Renal pelvis (tissue), 4 donors: Measurements from ENCODE around the gene TMEM235. TPM values are rescaled to one million over a fixed set of nuclear protein-coding genes. Genes with fewer than 3 reads are reported as not detected.
"Not testable (repeated sequence)": the region's sequence is repeated elsewhere in the genome, so short reads cannot be mapped to it uniquely, and the experiment has no call there.

Source experiments
- DNase-seq: peaks from one replicate; pipeline ENCODE4 v3.0.0-alpha.2; 2013
- polyA plus RNA-seq, 3 donors: library from polyadenylated mRNA; unstranded; fragments of 120-200 nt; gene quantifications; one replicate each; pipeline ENCODE4 v1.2.1, GENCODE V29; 2013; ENCODE audit not compliant: insufficient read length in 3 of 3

The TMEM235 gene
- polyA plus RNA-seq, 3 donors = not detected

- no peak for DNase-seq
These were observed 6.1 kb downstream of the TMEM235 start for GRCh38 chr17:78237401-78238012.

GRCh38 chr17:78238823-78239488 lies 7.5 kb downstream of the TMEM235 start:
- DNase-seq = no peak

GRCh38 chr17:78239489-78239931 lies 8.1 kb downstream of the TMEM235 start:
- DNase-seq = no peak

- no peak for DNase-seq
These were observed 8.7 kb downstream of the TMEM235 start for GRCh38 chr17:78240012-78240655.

- no peak for DNase-seq
These were observed 9.4 kb downstream of the TMEM235 start for GRCh38 chr17:78240839-78241238.

- DNase-seq = no peak
These were observed 10.0 kb downstream of the TMEM235 start for GRCh38 chr17:78241277-78242023.

GRCh38 chr17:78242024-78242742 lies 10.8 kb downstream of the TMEM235 start:
- DNase-seq = no peak

- DNase-seq = no peak
These were observed 15.9 kb downstream of the TMEM235 start for GRCh38 chr17:78247304-78247703.

- DNase-seq = no peak
These were observed 16.9 kb downstream of the TMEM235 start for GRCh38 chr17:78248051-78248914.

GRCh38 chr17:78249074-78249817 lies 17.8 kb downstream of the TMEM235 start:
- DNase-seq = no peak

DNA sequence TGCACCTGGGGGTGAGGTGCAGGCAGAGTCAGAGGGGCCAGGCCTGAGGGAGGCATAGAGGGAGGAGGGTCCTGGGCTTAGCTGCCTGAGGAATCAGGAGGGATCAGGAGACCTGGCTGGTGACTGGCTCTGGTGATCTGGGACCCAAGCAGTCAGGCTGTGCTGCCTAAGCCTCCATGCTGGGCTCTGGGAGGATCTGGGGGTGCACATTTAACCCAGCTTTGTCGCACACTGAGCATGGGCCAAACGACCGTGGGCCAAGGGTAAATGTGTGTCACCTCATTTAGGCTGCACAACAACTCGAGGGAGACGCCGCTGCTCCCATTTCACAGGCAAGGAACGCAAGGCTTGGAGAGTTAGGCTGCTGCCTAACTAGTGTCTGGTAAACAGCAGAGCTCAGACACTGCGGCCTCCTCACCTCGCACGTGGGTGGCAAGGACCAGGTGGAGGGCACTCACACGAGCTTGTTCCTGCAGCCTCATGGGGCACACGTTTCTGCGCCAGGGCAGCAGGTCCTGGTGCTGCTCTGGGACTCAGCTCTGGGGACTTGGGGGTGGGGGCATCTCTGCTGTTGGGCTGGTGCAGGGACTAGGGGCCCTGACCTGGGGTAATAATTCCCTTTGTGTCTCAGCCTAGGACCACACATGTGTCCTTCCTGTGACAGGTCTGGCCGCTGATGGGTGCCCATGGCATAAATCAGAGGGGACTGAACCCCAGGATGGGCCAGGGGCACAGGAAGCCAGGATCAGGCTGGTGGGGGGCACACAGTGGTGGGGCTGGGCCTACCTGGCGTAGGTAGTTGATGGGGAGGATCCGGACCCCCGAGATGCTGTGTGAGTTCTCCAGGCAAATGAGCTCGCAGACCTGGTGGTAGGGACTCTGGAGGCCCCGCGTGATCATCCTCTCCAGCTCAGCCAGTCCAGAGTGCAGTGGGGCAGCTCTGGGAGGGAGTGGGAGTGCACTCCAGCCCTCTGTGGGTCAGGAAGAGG lies 18.7 kb downstream of the TMEM235 start:
- no peak for DNase-seq

DNA sequence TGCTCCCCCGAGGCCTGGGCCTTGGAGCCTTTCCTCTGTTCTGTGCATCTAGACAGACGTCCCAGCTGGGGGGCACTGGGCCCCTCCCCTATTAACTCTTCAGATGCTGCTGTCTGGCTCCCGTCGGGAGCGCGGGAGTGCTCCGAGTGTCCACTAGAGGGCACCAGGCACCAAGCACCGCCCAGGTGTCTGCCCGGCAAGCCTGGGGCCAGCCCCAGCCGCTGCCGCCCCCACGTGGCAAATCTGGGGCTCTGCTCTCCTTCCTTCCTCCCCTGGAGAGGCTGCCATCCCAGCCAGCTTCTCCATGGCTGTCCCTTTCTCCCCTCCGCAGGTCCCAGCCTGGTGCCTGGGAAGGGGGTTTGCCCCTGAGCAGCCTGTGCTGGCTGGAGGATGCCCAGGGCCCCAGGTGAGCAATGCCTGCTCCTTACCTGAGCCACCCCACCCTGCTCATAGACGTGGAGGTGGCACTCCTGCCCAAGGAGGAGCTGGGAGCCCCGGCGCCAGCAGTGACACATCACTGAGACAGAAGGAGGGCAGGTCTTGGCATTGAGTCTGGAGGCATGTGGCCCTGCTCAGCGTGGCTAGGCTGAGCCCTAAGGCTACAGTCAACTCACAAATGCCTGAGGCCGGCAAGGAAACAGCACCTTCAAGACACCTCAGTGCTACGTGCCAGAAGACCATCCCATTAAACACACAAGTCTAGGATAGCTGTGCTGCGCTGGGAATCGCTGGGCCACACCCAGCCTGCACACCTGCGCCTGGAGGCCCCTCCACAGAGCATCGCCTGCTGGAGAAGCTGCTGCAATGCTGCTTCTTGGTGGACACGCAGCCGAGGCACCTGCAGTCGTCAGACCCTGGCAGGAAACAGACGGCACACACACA lies 19.7 kb downstream of the TMEM235 start:
- peak; percentile 78 for DNase-seq

- no peak for DNase-seq
These were observed 20.3 kb downstream of the TMEM235 start for GRCh38 chr17:78251773-78252103.

- DNase-seq = no peak
These were observed 20.7 kb downstream of the TMEM235 start for GRCh38 chr17:78252111-78252634.

DNA sequence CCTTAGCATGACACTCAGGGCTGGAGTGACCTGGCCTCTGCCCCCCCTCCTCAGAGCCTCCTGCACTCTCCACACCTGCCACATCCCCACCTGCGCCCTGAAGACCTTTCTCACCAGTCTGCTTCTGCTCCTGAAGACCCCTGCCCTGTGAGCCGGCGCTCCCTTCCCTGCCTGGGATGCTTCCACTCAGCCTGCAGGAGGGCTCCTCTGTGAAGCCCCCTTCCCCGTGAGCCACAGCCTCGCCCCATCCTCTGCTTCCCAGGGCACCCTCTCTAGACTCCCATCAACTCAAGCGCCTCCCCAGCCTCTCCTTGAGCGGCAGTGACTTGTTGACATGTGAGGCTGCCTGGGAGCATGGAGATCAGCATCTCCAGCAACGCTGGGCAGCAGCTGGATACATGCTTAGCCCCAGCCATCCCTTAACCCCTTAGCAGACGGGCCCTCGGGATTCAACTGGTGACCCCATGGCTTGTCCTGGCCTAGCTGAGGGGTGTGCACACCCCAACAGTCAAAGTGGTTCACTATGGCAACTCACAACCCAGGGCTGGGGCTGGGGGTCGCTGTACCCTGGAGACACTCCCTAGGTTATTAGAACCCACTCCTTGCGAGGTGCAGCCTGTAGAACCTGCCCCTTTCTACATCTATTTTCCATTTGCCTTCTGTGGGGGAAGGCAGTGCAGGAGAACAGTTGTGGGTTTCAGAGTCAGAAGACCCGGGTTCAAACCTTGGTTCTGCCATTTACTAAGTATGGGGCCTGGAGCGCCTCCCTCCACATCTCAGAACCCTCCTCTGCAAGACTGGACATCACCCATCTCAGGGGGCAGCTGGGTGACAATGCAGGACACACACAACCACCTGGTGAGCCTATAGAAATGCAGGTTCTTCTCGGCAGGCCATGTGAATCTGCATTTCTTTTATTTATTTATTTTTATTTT lies 21.5 kb downstream of the TMEM235 start:
- DNase-seq = no peak

- not testable (repeated sequence) for DNase-seq
These were observed 22.2 kb downstream of the TMEM235 start for GRCh38 chr17:78253636-78253945.
